H1 (cell line): ENCODE data around the gene MRC2. TPM values are rescaled to one million over a fixed set of nuclear protein-coding genes. Genes with fewer than 3 reads are reported as not detected.

Experiments used
- CHD7 ChIP-seq: fragments of 300-600 bp; sonication (generic); IDR thresholded peaks from 2 replicates; pipeline ENCODE4 v1.7.1; 2012; ENCODE audit warnings: low read length, moderate library complexity, mild to moderate bottlenecking, inconsistent platforms; ENCODE audit not compliant: insufficient replicate concordance
- CREB1 ChIP-seq: IDR thresholded peaks from 2 replicates; pipeline ENCODE4 v1.6.1; 2012; ENCODE audit warnings: inconsistent platforms
- KDM4A ChIP-seq: IDR thresholded peaks from one replicate; pipeline ENCODE4 v1.7.1; 2012; ENCODE audit warnings: low read depth, mild to moderate bottlenecking, moderate library complexity, low read length, inconsistent platforms; ENCODE audit not compliant: severe bottlenecking
- MAFK ChIP-seq: IDR thresholded peaks from 2 replicates; pipeline ENCODE4 v1.6.1; 2012; ENCODE audit warnings: low read depth, mild to moderate bottlenecking, improper control_type of control experiment, low read length
- POLR2A ChIP-seq, 2 experiments: IDR thresholded peaks; 1 replicate in 1 of 2; 2 replicates in 1 of 2; pipeline ENCODE4 v1.6.1; 2011; ENCODE audit warnings: low read depth in 2 of 2, low read length in 2 of 2, mild to moderate bottlenecking in 2 of 2; ENCODE audit errors: control extremely low read depth in 1 of 2
- RAD21 ChIP-seq, 2 experiments: IDR thresholded peaks in 1 of 2; conservative IDR thresholded peaks in 1 of 2; 2 replicates each; pipeline ENCODE4 v1.6.1; 2011; ENCODE audit warnings: low read depth in 2 of 2, low read length in 2 of 2, improper control_type of control experiment in 1 of 2, inconsistent platforms in 1 of 2, mild to moderate bottlenecking in 1 of 2, moderate library complexity in 1 of 2
- TAF1 ChIP-seq: IDR thresholded peaks from 2 replicates; pipeline ENCODE4 v1.6.1; 2011; ENCODE audit warnings: mild to moderate bottlenecking, low read depth, low read length
- TAF7 ChIP-seq: optimal IDR thresholded peaks from 2 replicates; pipeline ENCODE3; 2011; ENCODE audit warnings: low read depth, mild to moderate bottlenecking, inconsistent platforms, low read length, moderate library complexity, borderline replicate concordance
- TEAD4 ChIP-seq: IDR thresholded peaks from 2 replicates; pipeline ENCODE4 v1.6.1; 2012; ENCODE audit warnings: low read depth, low read length, inconsistent platforms, mixed read lengths
- polyA plus RNA-seq, 7 experiments: library from polyadenylated mRNA; depleted of rRNA in 3 of 7; stranded (reverse) in 5 of 7; unstranded in 2 of 7; fragments of >200 nt in 5 of 7; fragments of 200-250 nt in 2 of 7; gene quantifications; 1 replicate in 5 of 7; 2 replicates in 1 of 7; 4 replicates in 1 of 7; pipeline versions ENCODE4 v1.2.1 to v1.2.3, GENCODE V29; 2011 to 2013; ENCODE audit warnings: missing spikeins in 2 of 7, mixed read lengths in 2 of 7
- total RNA-seq: library from RNA; stranded (reverse); fragmentation: NEBNext Ultra II Directional; extraction: Animal tissue kit (Norgen Biotek cat#: 25700); gene quantifications from 2 replicates; pipeline ENCODE4 v1.2.1, GENCODE V29; 2021

The MRC2 gene
- total and polyA plus RNA-seq, 2 of the 8 experiments (the other 6 are each of a cell fraction or from before 2014, with no cell fraction given) = 7.0 to 24.2 TPM

GRCh38 chr17:62627904-62628633 lies 599 bp downstream of the MRC2 start (continued):
- TF ChIP-seq CHD7 = no peak
- TF ChIP-seq MAFK = no peak
- no peak for TF ChIP-seq POLR2A (IDR thresholded peaks at IDR 0.05; ENCODE audit: control extremely low read depth in 1 of 2, low read depth in 2 of 2, low read length in 2 of 2)
- TF ChIP-seq KDM4A = peak; percentile 21
- no peak for TF ChIP-seq CREB1
- TF ChIP-seq TAF1 = no peak
- no peak for TF ChIP-seq RAD21 (IDR thresholded peaks at IDR 0.05 in 1 of 2, conservative IDR thresholded peaks at IDR 0.05 in 1 of 2; ENCODE audit: low read depth in 2 of 2, low read length in 2 of 2)
- no peak for TF ChIP-seq TEAD4
- TF ChIP-seq TAF7 = no peak
